Left lobe of liver (tissue), 2 donors: ENCODE measurements around the gene CPNE7. TPM values are rescaled to one million over a fixed set of nuclear protein-coding genes. Genes with fewer than 3 reads are reported as not detected.

Experiments used
- ATAC-seq: fragments of 200-7000 bp; cut with Tn5 transposase; one replicate; pipeline ENCODE4 v1.9.1; 2020; ENCODE audit warnings: mild to moderate bottlenecking, moderate library complexity
- DNase-seq: peaks from one replicate; pipeline ENCODE4 v3.0.0-alpha.2; 2020; ENCODE audit warnings: low spot score
- total RNA-seq: library from RNA; stranded (reverse); gene quantifications from one replicate; pipeline ENCODE4 v1.2.1, GENCODE V29; 2021
- donor health status: DM: no; HTN: no; CAD: no; lungs with moderate emphysema.
- donor health status: DM: no; HTN: yes; CAD: no.

CPNE7 gene
- total RNA-seq, 1 donor from 2014 or later = 0.88 TPM

DNA sequence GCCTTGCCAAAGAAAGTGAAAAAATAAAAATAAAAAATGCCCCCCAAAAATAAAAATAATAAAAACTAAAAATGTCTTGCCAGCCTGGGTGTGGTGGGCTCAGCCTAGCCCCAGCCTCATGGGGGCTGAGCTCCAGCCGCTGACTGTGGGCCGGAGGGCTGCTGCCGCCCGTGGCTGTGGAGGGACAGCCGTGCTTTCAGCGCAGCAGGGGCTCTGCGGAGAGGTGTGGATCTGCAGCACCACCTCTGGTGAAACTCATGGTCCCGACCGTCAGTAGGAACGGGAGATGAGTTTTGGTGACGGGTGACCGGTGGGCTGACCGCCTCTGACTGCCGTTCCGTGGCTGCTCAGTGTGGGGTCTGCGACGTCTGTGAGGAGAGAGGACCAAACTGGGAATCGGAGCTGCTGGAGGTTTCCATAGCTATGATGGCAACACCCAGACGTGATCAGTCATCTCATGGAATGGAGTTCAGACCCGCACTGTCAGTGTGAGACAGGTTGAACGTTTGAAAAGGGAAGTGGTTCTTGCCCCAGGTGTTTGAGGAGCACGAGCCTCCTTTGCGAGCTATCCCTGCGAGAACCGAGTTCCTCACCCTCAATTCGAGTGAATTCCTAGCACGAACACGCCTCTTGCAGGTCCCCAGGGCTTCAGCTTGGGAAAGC lies 27.1 kb upstream of the CPNE7 start:
- DNase-seq = no peak
- ATAC-seq = no peak

DNA sequence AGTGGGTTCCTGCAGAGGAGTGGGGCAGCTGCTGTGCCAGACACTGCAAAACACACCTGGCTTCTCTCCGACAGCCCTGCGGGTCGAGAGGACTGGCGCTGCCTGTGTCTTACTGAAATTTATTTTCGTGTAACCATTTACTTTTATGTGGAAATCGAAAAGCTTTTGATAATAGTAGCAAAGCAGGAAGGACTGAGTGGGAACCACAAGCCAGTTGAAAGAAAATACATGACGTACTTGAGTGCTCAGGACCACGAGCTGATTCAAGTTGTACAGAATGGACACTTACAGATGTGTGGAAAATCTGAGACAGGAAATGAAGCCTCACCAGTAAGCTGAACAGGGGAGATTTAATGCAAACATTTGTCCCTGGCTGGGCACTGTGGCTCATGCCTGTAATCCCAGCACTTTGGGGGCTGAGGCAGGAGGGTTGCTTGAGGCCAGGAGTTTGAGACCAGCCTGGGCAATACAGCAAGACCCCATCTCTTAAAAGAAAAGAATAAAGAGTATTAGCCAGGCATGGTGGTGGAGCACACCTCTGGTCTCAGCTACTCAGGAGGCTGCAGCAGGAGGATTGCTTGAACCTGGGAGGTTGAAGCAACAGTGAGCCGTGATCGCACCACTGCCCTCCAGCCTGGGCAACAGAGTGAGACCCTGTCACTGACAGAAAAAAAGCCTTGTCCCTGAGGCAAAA lies 26.4 kb upstream of the CPNE7 start:
- DNase-seq = no peak
- no peak for ATAC-seq

DNA sequence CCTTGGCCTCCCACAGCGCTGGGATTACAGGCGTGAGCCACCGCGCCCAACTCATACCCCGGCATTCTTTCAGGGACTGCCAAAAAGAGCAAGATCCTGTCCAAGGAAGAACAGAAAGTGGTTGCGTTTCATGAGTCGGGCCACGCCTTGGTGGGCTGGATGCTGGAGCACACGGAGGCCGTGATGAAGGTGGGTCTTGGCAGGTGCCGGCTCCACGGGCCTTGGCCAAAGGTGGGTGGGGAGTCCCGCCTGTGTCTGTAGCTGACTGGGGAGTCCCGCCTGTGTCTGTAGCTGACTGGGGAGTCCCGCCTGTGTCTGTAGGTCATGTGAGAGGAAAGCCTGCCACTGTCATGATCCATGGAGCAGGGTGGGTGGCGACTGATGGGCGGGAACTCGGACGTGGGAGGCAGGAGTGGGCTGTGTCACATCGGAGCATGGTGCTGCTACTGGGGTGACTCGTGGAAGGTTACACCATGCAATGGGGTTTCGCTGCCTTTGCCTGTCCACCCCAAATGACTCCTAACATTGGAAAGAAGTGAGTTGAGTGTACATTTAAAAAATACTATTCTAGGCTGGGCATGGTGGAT lies 25.0 kb upstream of the CPNE7 start:
- ATAC-seq = no peak
- no peak for DNase-seq

DNA sequence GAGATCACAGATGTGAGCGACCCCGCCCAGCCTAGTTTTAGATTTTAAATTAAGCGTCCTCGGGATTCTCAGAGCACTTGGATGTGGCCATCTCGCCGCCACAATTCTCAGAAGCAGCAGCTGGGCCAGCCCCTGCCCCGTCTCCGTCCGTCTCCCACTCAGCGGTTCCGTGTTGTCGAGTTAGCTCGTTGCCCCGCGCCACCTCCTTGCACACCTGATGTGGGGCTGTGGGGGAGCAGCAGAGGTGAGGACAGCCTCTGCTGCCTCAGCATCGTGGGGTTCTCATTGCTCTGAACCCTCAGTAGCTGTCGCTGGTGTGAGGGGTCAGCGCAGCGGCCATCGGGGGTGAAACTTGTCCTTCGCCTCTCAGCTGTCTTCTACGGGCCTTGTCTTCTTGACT lies 23.2 kb upstream of the CPNE7 start:
- DNase-seq (no peak), ATAC-seq (no peak)

DNA sequence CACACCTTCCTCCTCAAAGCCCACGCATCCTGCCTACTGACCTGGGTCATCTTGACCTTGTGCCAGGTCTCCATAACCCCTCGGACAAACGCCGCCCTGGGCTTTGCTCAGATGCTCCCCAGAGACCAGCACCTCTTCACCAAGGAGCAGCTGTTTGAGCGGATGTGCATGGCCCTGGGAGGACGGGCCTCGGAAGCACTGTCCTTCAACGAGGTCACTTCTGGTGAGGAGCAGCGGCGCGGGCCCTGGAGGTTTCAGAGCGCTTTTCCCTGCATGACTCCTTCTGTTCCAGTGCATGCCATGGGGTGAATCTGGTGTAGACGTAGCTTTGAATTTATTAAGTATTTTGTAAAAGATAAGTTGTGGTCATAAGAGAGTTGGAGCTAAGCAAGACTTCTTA lies 22.6 kb upstream of the CPNE7 start:
- no peak for DNase-seq

DNA sequence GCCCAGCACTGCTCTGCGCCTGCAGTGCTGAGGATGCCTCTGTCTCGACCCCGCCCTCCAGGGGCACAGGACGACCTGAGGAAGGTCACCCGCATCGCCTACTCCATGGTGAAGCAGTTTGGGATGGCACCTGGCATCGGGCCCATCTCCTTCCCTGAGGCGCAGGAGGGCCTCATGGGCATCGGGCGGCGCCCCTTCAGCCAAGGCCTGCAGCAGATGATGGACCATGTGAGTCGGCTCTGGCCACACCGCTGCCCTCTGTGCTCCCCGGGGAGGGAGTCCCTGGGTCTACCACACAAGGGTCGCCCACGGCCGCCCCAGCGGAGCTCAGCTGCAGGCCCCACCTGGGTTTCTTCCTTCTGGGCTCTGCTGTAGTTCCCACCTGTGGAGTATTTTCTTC lies 21.8 kb upstream of the CPNE7 start:
- DNase-seq (no peak), ATAC-seq (no peak)

More for the DNA sequence above, 22.6 kb upstream of the CPNE7 start:
- no peak for ATAC-seq

DNA sequence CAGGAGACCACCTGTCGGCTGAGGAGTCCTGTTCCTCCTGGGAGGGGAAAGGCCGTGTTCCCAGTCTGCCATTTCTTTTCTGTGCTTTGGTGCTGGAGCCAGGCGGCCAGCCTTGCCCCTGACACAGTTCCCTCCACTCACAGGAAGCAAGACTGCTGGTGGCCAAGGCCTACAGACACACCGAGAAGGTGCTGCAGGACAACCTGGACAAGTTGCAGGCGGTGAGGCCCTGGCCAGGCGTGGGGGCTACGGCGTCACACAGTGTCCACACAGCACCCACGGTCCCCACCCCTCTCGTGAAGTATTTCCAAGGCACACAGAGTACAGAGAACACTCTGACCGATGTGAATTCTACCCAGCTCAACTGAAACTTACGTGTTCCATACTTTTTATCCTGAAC lies 21.2 kb upstream of the CPNE7 start:
- ATAC-seq (no peak), DNase-seq (no peak)

DNA sequence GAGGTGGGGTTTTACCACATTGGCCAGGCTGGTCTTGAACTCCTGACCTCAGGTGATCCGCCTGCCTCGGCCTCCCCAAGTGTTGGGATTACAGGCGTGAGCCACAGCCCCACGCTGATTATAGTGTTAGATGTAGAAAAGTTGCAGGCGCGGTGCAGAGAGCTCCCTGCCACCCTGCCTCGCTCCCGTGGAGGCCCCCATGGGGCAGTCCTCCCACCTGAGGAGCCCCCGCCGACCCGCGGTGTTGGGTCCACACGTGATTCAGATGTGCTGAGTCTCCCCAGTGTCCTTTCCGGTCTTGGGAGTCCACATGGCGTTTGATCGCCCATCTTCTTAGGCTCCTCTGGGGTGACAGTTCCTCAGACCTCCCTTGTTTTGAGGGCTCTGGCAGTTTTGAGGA lies 20.3 kb upstream of the CPNE7 start:
- no peak for ATAC-seq
- DNase-seq = no peak

DNA sequence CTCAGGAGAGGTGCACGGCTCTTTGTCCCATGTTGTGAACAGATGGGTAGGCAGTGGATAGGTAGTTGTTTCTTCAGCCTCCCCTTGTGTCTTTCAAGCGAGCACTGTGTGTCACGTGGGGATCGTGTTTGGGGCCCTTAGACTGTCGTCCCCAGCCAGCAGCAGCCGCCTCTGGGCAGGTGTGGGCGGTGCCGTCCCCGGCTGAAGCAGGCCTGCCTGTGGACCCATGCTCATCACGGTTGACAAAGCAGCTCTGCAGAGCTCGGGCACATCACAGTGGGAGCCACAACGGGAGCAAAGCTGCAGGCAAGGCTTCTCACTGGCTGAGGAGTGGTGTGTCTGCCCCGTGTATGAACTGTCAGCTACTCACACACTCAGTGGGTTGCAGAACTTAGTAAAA lies 19.8 kb upstream of the CPNE7 start:
- DNase-seq = no peak
- ATAC-seq = no peak

DNA sequence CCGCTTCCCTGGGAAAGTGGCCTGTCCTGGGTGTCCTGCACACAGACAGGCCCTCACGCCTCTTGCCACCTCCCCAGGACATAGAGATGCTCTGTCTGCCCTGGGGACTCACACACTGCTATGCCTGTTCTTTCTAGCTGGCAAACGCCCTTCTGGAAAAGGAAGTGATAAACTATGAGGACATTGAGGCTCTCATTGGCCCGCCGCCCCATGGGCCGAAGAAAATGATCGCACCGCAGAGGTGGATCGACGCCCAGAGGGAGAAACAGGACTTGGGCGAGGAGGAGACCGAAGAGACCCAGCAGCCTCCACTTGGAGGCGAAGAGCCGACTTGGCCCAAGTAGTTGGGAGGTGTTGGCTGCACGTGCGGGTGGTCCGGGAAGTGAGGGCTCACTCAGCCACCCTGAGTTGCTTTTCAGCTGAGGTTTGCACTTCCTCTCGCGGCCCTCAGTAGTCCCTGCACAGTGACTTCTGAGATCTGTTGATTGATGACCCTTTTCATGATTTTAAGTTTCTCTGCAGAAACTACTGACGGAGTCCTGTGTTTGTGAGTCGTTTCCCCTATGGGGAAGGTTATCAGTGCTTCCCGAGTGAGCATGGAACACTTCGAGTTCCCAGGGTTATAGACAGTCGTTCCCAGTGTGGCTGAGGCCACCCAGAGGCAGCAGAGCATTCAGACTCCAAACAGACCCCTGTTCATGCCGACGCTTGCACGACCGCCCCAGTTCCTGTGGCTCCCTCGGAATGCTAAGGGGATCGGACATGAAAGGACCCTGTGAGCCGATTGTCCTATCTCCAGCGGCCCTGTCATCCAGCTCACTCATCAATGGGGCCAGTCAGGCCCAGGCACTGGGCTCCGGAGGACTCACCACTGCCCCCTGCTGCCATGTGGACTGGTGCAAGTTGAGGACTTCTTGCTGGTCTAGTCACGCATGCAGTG lies 18.5 kb upstream of the CPNE7 start:
- peak; percentile 73 for ATAC-seq
- DNase-seq = peak; percentile 85

DNA sequence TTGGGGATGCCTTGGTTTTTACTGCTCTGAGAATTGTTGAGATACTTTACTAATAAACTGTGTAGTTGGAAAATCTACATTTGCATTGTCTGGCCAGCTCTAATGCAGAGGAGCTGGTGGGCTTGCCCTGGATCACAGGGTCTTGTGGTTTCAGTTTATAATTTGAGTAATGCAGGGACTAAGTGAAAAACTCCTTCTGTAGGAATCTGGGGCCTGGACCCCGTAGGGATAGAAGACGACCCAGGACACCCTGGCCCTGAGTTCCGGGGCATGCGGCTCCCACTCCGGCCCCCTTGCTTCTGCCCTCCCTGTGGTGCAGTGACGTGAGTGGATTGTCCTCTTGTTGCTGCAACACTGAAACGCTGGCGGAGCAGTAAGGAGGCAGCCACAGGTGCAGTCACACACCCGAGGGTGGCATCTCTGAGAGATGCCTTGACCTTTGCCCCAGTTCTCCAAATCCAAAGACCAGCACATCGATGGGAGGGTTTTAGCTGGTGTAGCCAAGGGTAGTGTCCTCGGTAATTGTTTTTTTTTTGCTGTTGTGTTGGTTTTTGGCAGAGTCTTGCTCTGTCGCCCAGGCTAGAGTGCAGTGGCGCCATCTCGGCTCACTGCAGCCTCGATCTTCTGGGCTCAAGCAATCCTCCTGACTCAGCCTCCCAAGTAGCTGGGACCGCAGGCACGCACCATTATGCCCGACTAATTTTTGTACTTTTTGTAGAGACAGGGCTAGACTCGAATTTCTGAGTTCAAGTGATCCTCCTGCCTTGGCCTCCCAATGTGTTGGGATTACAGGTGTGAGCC lies 17.7 kb upstream of the CPNE7 start:
- ATAC-seq (no peak), DNase-seq (no peak)

DNA sequence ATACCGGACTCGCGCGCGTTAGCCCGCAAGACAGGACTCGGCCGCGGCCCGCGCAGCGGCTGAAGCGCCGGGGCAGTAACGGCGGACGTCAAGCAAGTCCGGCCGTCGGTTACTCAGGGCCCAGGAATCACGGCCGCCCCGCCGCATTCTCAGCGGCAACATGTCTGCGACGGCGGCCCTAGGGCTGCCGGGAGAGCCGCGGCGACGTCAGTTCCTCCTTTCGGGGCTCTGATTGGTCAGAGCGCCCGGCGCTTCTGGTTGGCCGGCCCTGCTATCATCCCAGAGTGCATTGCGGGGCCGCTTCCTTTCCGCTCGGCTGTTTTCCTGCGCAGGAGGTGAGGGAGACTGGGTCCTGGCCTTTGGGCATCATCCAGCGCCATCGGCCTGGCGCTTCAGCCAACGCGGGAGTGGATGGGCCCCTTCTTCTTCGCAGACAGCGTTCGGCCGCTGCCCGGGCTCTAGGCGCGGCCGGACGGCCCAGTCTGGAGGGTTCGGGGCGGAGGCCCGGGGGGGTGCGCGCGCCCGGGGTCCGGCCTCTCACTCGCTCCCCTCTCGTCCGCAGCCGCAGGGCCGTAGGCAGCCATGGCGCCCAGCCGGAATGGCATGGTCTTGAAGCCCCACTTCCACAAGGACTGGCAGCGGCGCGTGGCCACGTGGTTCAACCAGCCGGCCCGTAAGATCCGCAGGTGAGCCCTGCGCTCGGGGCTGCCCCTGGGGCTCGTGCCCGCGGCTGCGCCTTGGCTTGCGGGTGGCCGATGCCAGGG lies 15.0 kb upstream of the CPNE7 start, which contains the start of gene RPL13:
RPL13 (plus strand) TSS at position 305 of the 764 bp plus-strand sequence; CDS start at position 583, 278 bp downstream.
- ATAC-seq = peak; percentile 87
- DNase-seq = peak; percentile 95

DNA sequence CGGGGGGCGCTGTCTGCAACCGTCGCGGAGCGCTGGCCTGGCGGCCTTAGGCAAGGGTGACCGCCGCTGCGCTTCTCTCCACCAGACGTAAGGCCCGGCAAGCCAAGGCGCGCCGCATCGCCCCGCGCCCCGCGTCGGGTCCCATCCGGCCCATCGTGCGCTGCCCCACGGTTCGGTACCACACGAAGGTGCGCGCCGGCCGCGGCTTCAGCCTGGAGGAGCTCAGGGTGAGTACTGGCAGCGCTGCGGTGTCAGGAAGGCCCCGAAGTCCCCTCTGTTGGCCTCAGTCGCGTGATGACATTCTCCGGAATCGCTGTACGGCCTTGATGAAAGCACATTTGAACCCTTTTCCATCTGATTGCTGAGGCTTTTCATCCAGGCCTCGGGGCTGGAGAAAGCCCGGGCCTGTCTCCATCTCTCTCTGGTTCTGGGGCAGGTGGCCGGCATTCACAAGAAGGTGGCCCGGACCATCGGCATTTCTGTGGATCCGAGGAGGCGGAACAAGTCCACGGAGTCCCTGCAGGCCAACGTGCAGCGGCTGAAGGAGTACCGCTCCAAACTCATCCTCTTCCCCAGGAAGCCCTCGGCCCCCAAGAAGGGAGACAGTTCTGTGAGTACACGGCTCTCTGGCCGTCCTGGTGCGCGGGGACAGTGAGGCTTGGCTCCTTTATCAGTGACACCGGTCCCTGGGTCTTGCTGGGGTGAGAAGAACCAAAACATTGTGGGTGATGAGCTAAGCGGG lies 14.2 kb upstream of the CPNE7 start:
- DNase-seq (no peak), ATAC-seq (no peak)

DNA sequence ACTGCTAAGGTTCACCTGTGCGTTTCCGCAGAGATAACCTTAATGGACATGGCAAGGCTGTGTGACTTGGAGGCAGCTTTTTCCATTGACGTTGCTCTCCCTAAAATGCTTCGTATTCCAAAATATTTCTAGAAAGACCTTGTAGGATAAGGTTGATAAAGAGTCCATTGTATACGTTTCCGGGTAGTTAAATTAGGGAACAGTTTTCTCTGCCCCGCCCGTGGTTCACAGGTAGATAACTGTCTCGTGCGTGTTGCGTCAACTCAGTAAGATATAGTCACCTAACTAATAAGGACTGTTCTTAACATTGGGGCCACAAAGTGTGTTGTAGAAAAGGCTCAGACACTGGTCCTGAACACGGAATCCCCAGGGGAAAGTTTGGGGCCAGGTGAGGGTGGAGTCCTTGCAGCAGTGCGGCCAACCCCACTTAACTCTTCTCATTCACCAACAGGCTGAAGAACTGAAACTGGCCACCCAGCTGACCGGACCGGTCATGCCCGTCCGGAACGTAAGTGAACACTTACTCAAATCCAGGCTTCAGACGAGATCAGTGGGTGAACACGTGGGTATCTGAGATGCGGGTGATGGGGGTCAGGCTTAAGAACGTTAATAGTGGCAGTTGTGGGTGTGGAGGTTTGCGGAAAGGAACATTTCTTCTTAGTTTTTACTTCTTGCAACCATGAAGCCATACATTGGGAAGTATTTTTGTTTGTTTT lies 13.5 kb upstream of the CPNE7 start:
- ATAC-seq (no peak), DNase-seq (no peak)

DNA sequence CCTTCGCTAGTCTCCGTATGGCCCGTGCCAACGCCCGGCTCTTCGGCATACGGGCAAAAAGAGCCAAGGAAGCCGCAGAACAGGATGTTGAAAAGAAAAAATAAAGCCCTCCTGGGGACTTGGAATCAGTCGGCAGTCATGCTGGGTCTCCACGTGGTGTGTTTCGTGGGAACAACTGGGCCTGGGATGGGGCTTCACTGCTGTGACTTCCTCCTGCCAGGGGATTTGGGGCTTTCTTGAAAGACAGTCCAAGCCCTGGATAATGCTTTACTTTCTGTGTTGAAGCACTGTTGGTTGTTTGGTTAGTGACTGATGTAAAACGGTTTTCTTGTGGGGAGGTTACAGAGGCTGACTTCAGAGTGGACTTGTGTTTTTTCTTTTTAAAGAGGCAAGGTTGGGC lies 12.6 kb upstream of the CPNE7 start:
- DNase-seq = no peak

DNA sequence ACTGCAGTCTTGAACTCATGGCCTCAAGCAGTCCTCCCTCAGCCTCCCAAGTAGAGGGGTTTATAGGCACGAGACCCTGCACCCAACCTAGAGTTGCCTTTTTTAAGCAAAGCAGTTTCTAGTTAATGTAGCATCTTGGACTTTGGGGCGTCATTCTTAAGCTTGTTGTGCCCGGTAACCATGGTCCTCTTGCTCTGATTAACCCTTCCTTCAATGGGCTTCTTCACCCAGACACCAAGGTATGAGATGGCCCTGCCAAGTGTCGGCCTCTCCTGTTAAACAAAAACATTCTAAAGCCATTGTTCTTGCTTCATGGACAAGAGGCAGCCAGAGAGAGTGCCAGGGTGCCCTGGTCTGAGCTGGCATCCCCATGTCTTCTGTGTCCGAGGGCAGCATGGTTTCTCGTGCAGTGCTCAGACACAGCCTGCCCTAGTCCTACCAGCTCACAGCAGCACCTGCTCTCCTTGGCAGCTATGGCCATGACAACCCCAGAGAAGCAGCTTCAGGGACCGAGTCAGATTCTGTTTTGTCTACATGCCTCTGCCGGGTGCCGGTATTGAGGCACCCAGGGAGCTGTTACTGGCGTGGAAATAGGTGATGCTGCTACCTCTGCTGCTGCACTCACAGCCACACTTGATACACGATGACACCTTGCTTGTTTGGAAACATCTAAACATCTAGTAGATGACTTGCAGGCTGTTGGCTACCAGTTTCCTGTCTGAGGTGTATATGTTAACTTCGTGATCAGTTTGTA lies 11.7 kb upstream of the CPNE7 start:
- DNase-seq = no peak
- no peak for ATAC-seq

More for the DNA sequence above, 12.6 kb upstream of the CPNE7 start:
- no peak for ATAC-seq

DNA sequence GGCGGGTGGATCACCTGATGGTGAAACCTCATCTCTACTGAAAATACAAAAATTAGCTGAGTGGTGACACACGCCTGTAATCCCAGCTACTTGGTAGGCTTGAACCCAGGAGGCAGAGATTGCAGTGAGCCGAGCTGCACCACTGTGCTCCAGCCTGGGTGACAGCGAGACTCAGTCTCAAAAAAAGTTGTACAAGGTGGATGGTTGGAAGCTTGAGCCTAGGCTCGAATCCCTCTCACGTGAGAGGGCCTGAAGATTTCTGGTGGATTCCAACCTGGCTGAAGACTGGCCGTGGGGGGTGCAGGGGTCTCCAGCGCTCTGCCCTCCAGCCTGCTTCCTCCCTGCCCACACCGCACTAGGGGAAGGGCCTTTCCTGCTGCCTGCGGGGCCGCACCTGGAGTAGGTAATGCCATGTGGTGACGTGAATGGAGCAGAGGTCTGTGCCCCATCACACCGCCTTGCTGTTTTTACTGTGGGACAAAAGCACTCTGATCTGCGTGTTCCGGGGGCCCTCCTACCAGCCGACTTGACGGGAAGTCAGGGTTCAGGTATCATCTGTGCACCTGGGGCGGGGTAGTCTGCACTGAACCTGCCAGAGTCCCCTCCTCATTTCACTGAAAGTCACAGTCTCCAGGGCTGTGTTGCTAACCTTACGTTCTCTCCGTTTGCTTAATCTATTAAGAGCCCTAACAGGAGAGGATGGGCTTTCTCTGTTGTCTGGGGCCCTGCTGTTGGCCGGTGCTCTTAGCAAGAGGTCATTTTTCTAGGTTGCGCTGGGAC lies 10.9 kb upstream of the CPNE7 start:
- DNase-seq (no peak), ATAC-seq (no peak)
